Measurements from ENCODE around the gene SERPINA6. TPM values are rescaled to one million over a fixed set of nuclear protein-coding genes. Genes with fewer than 3 reads are reported as not detected.

The SERPINA6 gene
- total RNA-seq, 1 donor from 2014 or later: not detected

GRCh38 chr14:94295360-94296180 is 27.6 kb downstream of the SERPINA6 start:
- TF ChIP-seq CTCF (IDR thresholded peaks at IDR 0.05; ENCODE audit: insufficient read depth, low read length, poor library complexity, severe bottlenecking): no peak

GRCh38 chr14:94293578-94293924 is 29.6 kb downstream of the SERPINA6 start:
- Histone ChIP-seq H3K27me3 (ENCODE audit: control insufficient read depth, insufficient read depth, low read length) (no peaks in the 10 kb centered on the region), H3K4me3 (ENCODE audit: low read depth, low read length) (no peak overlapping the region), H3K36me3 (ENCODE audit: control insufficient read depth, insufficient read depth, low read length) (no peaks in the 10 kb centered on the region)
- DNase-seq (ENCODE audit: low read depth): no peak
- TF ChIP-seq CTCF (IDR thresholded peaks at IDR 0.05; ENCODE audit: insufficient read depth, low read length, poor library complexity, severe bottlenecking): no peak

More at GRCh38 chr14:94295360-94296180, 27.6 kb downstream of the SERPINA6 start:
- Histone ChIP-seq H3K4me3 (ENCODE audit: low read depth, low read length) (no peak overlapping the region), H3K27me3 (ENCODE audit: control insufficient read depth, insufficient read depth, low read length) (no peaks in the 10 kb centered on the region), H3K36me3 (ENCODE audit: control insufficient read depth, insufficient read depth, low read length) (no peaks in the 10 kb centered on the region)
- no peak for DNase-seq (ENCODE audit: low read depth)

- Histone ChIP-seq H3K27me3 (ENCODE audit: control insufficient read depth, insufficient read depth, low read length) (no peaks in the 10 kb centered on the region), H3K4me3 (ENCODE audit: low read depth, low read length) (no peak within 1 kb of the TSS), H3K36me3 (ENCODE audit: control insufficient read depth, insufficient read depth, low read length) (no peaks in the 10 kb centered on the region)
- no peak for TF ChIP-seq CTCF (IDR thresholded peaks at IDR 0.05; ENCODE audit: insufficient read depth, low read length, poor library complexity, severe bottlenecking)
- no peak for DNase-seq (ENCODE audit: low read depth)
These were observed 30.1 kb downstream of the SERPINA6 start, which contains the start of gene SERPINA10 for GRCh38 chr14:94292872-94293577. Gene SERPINA10, minus strand, starts transcription at chr14:94293268. Its CDS starts 2,675 bp downstream, at chr14:94290593.

- DNase-seq (ENCODE audit: low read depth): no peak
- TF ChIP-seq CTCF (IDR thresholded peaks at IDR 0.05; ENCODE audit: insufficient read depth, low read length, poor library complexity, severe bottlenecking): no peak
These were observed 30.6 kb downstream of the SERPINA6 start for GRCh38 chr14:94292526-94292871.

GRCh38 chr14:94291906-94292525 is 31.1 kb downstream of the SERPINA6 start:
- no peaks in the 10 kb centered on the region for H3K36me3 ChIP-seq (ENCODE audit: control insufficient read depth, insufficient read depth, low read length)

More at GRCh38 chr14:94292526-94292871, 30.6 kb downstream of the SERPINA6 start:
- Histone ChIP-seq H3K36me3 (ENCODE audit: control insufficient read depth, insufficient read depth, low read length) (no peaks in the 10 kb centered on the region), H3K4me3 (ENCODE audit: low read depth, low read length) (no peak overlapping the region), H3K27me3 (ENCODE audit: control insufficient read depth, insufficient read depth, low read length) (no peaks in the 10 kb centered on the region)

More at GRCh38 chr14:94291906-94292525, 31.1 kb downstream of the SERPINA6 start:
- Histone ChIP-seq H3K4me3 (ENCODE audit: low read depth, low read length) (no peak overlapping the region), H3K27me3 (ENCODE audit: control insufficient read depth, insufficient read depth, low read length) (no peaks in the 10 kb centered on the region)
- DNase-seq (ENCODE audit: low read depth): no peak
- TF ChIP-seq CTCF (IDR thresholded peaks at IDR 0.05; ENCODE audit: insufficient read depth, low read length, poor library complexity, severe bottlenecking): no peak

Measured in kidney epithelial cell (primary cell).